GM18505 (cell line): ENCODE measurements around the gene APBB2.
A peak's percentile ranks its signal among the peaks of the same experiment; 100 is the strongest.

ENCODE experiments used
- ATAC-seq: cut with Tn5 transposase; IDR thresholded peaks from one replicate; pipeline ENCODE4 v1.9.1; 2021; ENCODE audit not compliant: unreplicated experiment
- POLR2A ChIP-seq: IDR thresholded peaks from 4 replicates; pipeline ENCODE4 v1.6.1; 2011; ENCODE audit warnings: borderline replicate concordance; ENCODE audit not compliant: insufficient read depth, insufficient read length; ENCODE audit errors: extremely low read depth

APBB2 gene

DNA sequence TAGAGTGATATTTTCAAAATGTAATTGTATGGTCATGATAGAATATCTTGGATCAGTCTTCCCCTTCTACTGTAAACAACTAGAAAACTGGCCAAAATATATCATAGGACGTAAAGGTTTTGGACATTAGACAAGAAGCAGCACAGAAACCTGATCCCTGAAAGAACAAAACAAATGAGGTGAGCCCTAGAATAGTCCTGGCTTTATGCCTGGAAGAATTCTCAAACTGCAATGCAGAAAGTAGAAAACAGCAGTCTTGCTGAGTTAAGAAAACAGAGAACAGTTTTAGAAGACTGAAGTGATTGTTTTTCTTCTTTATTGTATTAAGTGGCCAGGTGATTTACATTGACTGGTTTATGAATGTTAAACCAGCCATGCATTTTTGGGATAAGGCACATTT, 445.1 kb downstream of the APBB2 start:
- no peak for ATAC-seq
- TF ChIP-seq POLR2A: no peak

- TF ChIP-seq POLR2A: no peak
- ATAC-seq: peak; percentile 100
Measured at GRCh38 chr4:40763228-40763716, 451.1 kb downstream of the APBB2 start.
